Stomach (tissue), 4 donors: ENCODE data around the gene KCNK10.

Experiments used
- CTCF ChIP-seq, 7 experiments: fragments of 450-650 bp in 4 of 7; fragments of 200-600 bp in 3 of 7; sonication (generic) in 3 of 7; IDR thresholded peaks; one replicate each; pipeline ENCODE4 v1.5.1; 2016 to 2019; ENCODE audit warnings: antibody characterized with exemption in 7 of 7, control low read depth in 2 of 7, mild to moderate bottlenecking in 1 of 7
- POLR2A ChIP-seq, 4 donors: fragments of 450-650 bp; IDR thresholded peaks; one replicate each; pipeline ENCODE4 v1.6.1; 2016; ENCODE audit warnings: antibody characterized with exemption in 4 of 4, control low read depth in 2 of 4, mild to moderate bottlenecking in 1 of 4, moderate library complexity in 1 of 4
- POLR2AphosphoS5 ChIP-seq, 3 donors: sonication (generic); formaldehyde crosslinking; IDR thresholded peaks; one replicate each; pipeline ENCODE4 v1.6.1; 2016; ENCODE audit warnings: antibody characterized with exemption in 3 of 3

- TF ChIP-seq CTCF (IDR thresholded peaks at IDR 0.05) (no peak), POLR2AphosphoS5 (IDR thresholded peaks at IDR 0.05) (no peak), POLR2A (IDR thresholded peaks at IDR 0.05) (no peak)
These were observed 176.0 kb downstream of the KCNK10 start for GRCh38 chr14:88146881-88147649.
